NCI-H146 (cell line): Measurements from ENCODE around the gene RUNX1.

Experiments
- DNase-seq: peaks from one replicate; lab custom pipeline; 2025; lab: John Stamatoyannopoulos, UW

Gene RUNX1

GRCh38 chr21:34846601-34847112, 202.4 kb downstream of the RUNX1 start:
- no peak for DNase-seq

- no peak for DNase-seq
Measured at GRCh38 chr21:34845521-34846451, 203.3 kb downstream of the RUNX1 start.

- DNase-seq: peak; percentile 86
Measured at GRCh38 chr21:34844924-34845238, 204.2 kb downstream of the RUNX1 start.

GRCh38 chr21:34844013-34844923, 204.8 kb downstream of the RUNX1 start:
- DNase-seq: peak; percentile 21

- no peak for DNase-seq
Measured at GRCh38 chr21:34843562-34843961, 205.5 kb downstream of the RUNX1 start.

GRCh38 chr21:34841154-34841553, 207.9 kb downstream of the RUNX1 start:
- no peak for DNase-seq

- no peak for DNase-seq
Measured at GRCh38 chr21:34840693-34841092, 208.4 kb downstream of the RUNX1 start.

GRCh38 chr21:34838956-34839820, 209.9 kb downstream of the RUNX1 start:
- DNase-seq: no peak

GRCh38 chr21:34836933-34837505, 212.1 kb downstream of the RUNX1 start:
- no peak for DNase-seq

GRCh38 chr21:34836103-34836932, 212.8 kb downstream of the RUNX1 start:
- no peak for DNase-seq

- peak; percentile 37 for DNase-seq
Measured at GRCh38 chr21:34835526-34835925, 213.6 kb downstream of the RUNX1 start.

- DNase-seq: no peak
Measured at GRCh38 chr21:34834852-34835501, 214.1 kb downstream of the RUNX1 start.

GRCh38 chr21:34834290-34834689, 214.8 kb downstream of the RUNX1 start:
- DNase-seq: no peak

- DNase-seq: peak; percentile 84
Measured at GRCh38 chr21:34833465-34833864, 215.6 kb downstream of the RUNX1 start.

GRCh38 chr21:34830386-34831170, 218.5 kb downstream of the RUNX1 start:
- DNase-seq: no peak

- no peak for DNase-seq
Measured at GRCh38 chr21:34827445-34828235, 221.5 kb downstream of the RUNX1 start.

- no peak for DNase-seq
Measured at GRCh38 chr21:34826836-34827235, 222.3 kb downstream of the RUNX1 start.

GRCh38 chr21:34825948-34826548, 223.1 kb downstream of the RUNX1 start:
- DNase-seq: no peak
